ENCODE data around the gene SHISA5. TPM values are rescaled to one million over a fixed set of nuclear protein-coding genes. Genes with fewer than 3 reads are reported as not detected.

SHISA5 gene
- total and polyA plus RNA-seq, 2 of the 4 experiments (the other 2 are of a cell fraction), result 82.3 to 162 TPM

GRCh38 chr3:48486952-48487351 lies 17.0 kb downstream of the SHISA5 start:
- Histone ChIP-seq H2BK15ac (ENCODE audit: low read depth, low read length) (no peak overlapping the region), H3K23ac (ENCODE audit: low read depth, low read length) (no peak overlapping the region), H4K8ac (ENCODE audit: low read depth in 2 of 2, low read length in 2 of 2) (no peak overlapping the region), H3K4me1 (ENCODE audit: control insufficient read depth, insufficient read depth, low read length) (no peaks in the 10 kb centered on the region), H4K20me1 (ENCODE audit: insufficient read depth, low read length) (no peaks in the 10 kb centered on the region), H3K14ac (replicated peaks; ENCODE audit: low read depth, low read length) (no peak overlapping the region), H3K56ac (ENCODE audit: extremely low read depth, insufficient read depth, low read length) (no peak overlapping the region), H3K9ac (ENCODE audit: low read depth, low read length) (no peak overlapping the region), H3K4ac (ENCODE audit: low read depth, low read length) (no peak overlapping the region), H4K5ac (ENCODE audit: low read depth, low read length) (no peak overlapping the region), H3K4me2 (ENCODE audit: low read depth, low read length) (no peak overlapping the region), H3K27me3 (ENCODE audit: control insufficient read depth, insufficient read depth, low read length) (no peaks in the 10 kb centered on the region), H3K27ac (ENCODE audit: insufficient read depth, low read length) (no peak overlapping the region), H3K36me3 (ENCODE audit: control insufficient read depth, insufficient read depth, low read length) (peaks cover 10% of the 10 kb centered on the region; the same call in 1 of the 2 replicates), H2AK9ac (replicated peaks; ENCODE audit: low read depth, low read length, poor library complexity) (no peak overlapping the region), H2BK120ac (ENCODE audit: low read depth, low read length) (no peak overlapping the region), H3K4me3 (ENCODE audit: insufficient read depth, low read depth, low read length) (no peak overlapping the region), H2BK20ac (ENCODE audit: low read depth, low read length) (no peak overlapping the region), H3K79me1 (ENCODE audit: low read depth in 1 of 2, low read length in 2 of 2) (no peaks in the 10 kb centered on the region; a peak in 2 of 4 replicates), H3K9me3 (ENCODE audit: control insufficient read depth, insufficient read depth, low read length) (no peaks in the 10 kb centered on the region), H2AK5ac (ENCODE audit: low read depth, low read length) (no peak overlapping the region), H3K9me1 (ENCODE audit: insufficient read depth, low read length) (no peaks in the 10 kb centered on the region), H3K18ac (ENCODE audit: low read depth, low read length) (no peak overlapping the region), H2BK5ac (ENCODE audit: low read depth, low read length, poor library complexity, severe bottlenecking) (no peak overlapping the region), H2AFZ (replicated peaks; ENCODE audit: low read length, poor library complexity) (no peak overlapping the region), H4K91ac (ENCODE audit: insufficient read depth, low read depth, low read length) (no peak overlapping the region)
- ATAC-seq (ENCODE audit: low read depth) (no peak), DNase-seq (no peak)
- ChIA-PET POLR2A (ENCODE audit: unreplicated experiment) (no interaction called here), CTCF (no interaction called here)
- intact Hi-C loops (cut with micrococcal nuclease), result no loop called here
- WGBS, 2 experiments (ENCODE audit: extremely low coverage in 2 of 2, insufficient read length in 1 of 2), result no CpG with 5 or more reads among the region's 5 CpGs
- in situ Hi-C loops (cut with MboI; ENCODE audit: low sequenced_read_pairs), result no loop called here
- dilution Hi-C loops (cut with HindIII; ENCODE audit: low sequenced_read_pairs, unreplicated experiment), result no loop called here
- TF ChIP-seq RFX5 (IDR thresholded peaks at IDR 0.05; ENCODE audit: low read depth, low read length) (no peak), BHLHE40 (IDR thresholded peaks at IDR 0.05; ENCODE audit: low read depth, low read length) (no peak), POLR2A (IDR thresholded peaks at IDR 0.05; ENCODE audit: low read depth, low read length) (no peak), RAD21 (IDR thresholded peaks at IDR 0.05; ENCODE audit: low read length) (no peak), USF2 (IDR thresholded peaks at IDR 0.05; ENCODE audit: low read depth, low read length) (no peak), CEBPB (IDR thresholded peaks at IDR 0.05; ENCODE audit: low read depth, low read length) (no peak), CTCF (conservative IDR thresholded peaks at IDR 0.05; ENCODE audit: low read depth, low read length) (no peak), SMC3 (IDR thresholded peaks at IDR 0.05; ENCODE audit: low read depth, low read length) (no peak), MAZ (IDR thresholded peaks at IDR 0.05; ENCODE audit: borderline replicate concordance, low read depth, low read length) (no peak), MAFK (IDR thresholded peaks at IDR 0.05; ENCODE audit: low read depth, low read length) (no peak), RCOR1 (IDR thresholded peaks at IDR 0.05; ENCODE audit: insufficient replicate concordance, low read length) (no peak), ELK1 (IDR thresholded peaks at IDR 0.05; ENCODE audit: borderline replicate concordance, low read depth, low read length) (no peak), FOS (IDR thresholded peaks at IDR 0.05; ENCODE audit: low read depth, low read length) (no peak), MXI1 (IDR thresholded peaks at IDR 0.05; ENCODE audit: borderline replicate concordance, low read depth, low read length) (no peak)
- BruUV-seq (replicated peaks), result no TSS peak
